ENCODE data around the gene TNFRSF1B. TPM values are rescaled to one million over a fixed set of nuclear protein-coding genes. Genes with fewer than 3 reads are reported as not detected.

The TNFRSF1B gene
- total RNA-seq, 6 donors from 2014 or later, result 28.3 to 113 (median 58.5) TPM

- H3K9me3 ChIP-seq, result no peaks in the 10 kb centered on the region
- peak in 1 of 2 donors; percentile 11 for ATAC-seq (ENCODE audit: low FRiP score in 2 of 2)
- TF ChIP-seq POLR2A (IDR thresholded peaks at IDR 0.05), result no peak
- no peak for TF ChIP-seq CTCF (IDR thresholded peaks at IDR 0.05)
- no peak for TF ChIP-seq POLR2AphosphoS5 (IDR thresholded peaks at IDR 0.05)
- no peak for TF ChIP-seq EP300 (IDR thresholded peaks at IDR 0.05)
- WGBS, 2 donors, result 83 to 92% methylated on average over 7 to 18 of the region's 18 CpGs
- H3K4me3 ChIP-seq, result no peak overlapping the region
- peaks cover 8 to 71% (median 34%) of the 10 kb centered on the region in 4 donors for H3K36me3 ChIP-seq
- H3K4me1 ChIP-seq, result peaks cover 0 to 4% (median 3%) of the 10 kb centered on the region in 4 donors
- no peak for DNase-seq
- H3K27me3 ChIP-seq, result no peaks in the 10 kb centered on the region
- no peak overlapping the region for H3K27ac ChIP-seq
Observed at GRCh38 chr1:12201352-12202189, 34.8 kb downstream of the TNFRSF1B start.

GRCh38 chr1:12202190-12202497 is 35.4 kb downstream of the TNFRSF1B start:
- Histone ChIP-seq H3K4me3 (no peak overlapping the region), H3K27ac (no peak overlapping the region), H3K27me3 (no peaks in the 10 kb centered on the region), H3K36me3 (peaks cover 10 to 76% (median 39%) of the 10 kb centered on the region in 4 donors), H3K9me3 (no peaks in the 10 kb centered on the region), H3K4me1 (peaks cover 0 to 3% (median 0%) of the 10 kb centered on the region in 4 donors)
- TF ChIP-seq EP300 (IDR thresholded peaks at IDR 0.05), result no peak
- no peak for TF ChIP-seq POLR2AphosphoS5 (IDR thresholded peaks at IDR 0.05)
- no peak for TF ChIP-seq POLR2A (IDR thresholded peaks at IDR 0.05)
- TF ChIP-seq CTCF (IDR thresholded peaks at IDR 0.05), result no peak
- ATAC-seq (ENCODE audit: low FRiP score in 2 of 2) (no peak), DNase-seq (no peak)
- 91 to 93% methylated on average over 6 of the region's 6 CpGs for WGBS, 2 donors

- 89 to 96% methylated on average over 4 of the region's 4 CpGs for WGBS, 2 donors
- peaks cover 8 to 75% (median 41%) of the 10 kb centered on the region in 4 donors for H3K36me3 ChIP-seq
- no peak for DNase-seq
- H3K27me3 ChIP-seq, result no peaks in the 10 kb centered on the region
- H3K27ac ChIP-seq, result no peak overlapping the region
- no peak for TF ChIP-seq CTCF (IDR thresholded peaks at IDR 0.05)
- no peak for TF ChIP-seq POLR2A (IDR thresholded peaks at IDR 0.05)
- TF ChIP-seq POLR2AphosphoS5 (IDR thresholded peaks at IDR 0.05), result no peak
- TF ChIP-seq EP300 (IDR thresholded peaks at IDR 0.05), result no peak
- H3K9me3 ChIP-seq, result no peaks in the 10 kb centered on the region
- ATAC-seq (ENCODE audit: low FRiP score in 2 of 2), result no peak
- H3K4me3 ChIP-seq, result no peak overlapping the region
- no peaks in the 10 kb centered on the region for H3K4me1 ChIP-seq
Observed at GRCh38 chr1:12202577-12202976, 35.8 kb downstream of the TNFRSF1B start.

- TF ChIP-seq POLR2A (IDR thresholded peaks at IDR 0.05) (no peak), EP300 (IDR thresholded peaks at IDR 0.05) (no peak), POLR2AphosphoS5 (IDR thresholded peaks at IDR 0.05) (no peak), CTCF (IDR thresholded peaks at IDR 0.05) (no peak)
- Histone ChIP-seq H3K36me3 (peaks cover 8 to 75% (median 41%) of the 10 kb centered on the region in 4 donors), H3K27ac (no peak overlapping the region), H3K4me3 (no peak overlapping the region), H3K27me3 (no peaks in the 10 kb centered on the region), H3K9me3 (no peaks in the 10 kb centered on the region), H3K4me1 (peaks cover 0 to 2% (median under 1%) of the 10 kb centered on the region in 4 donors)
- no peak for DNase-seq
- ATAC-seq (ENCODE audit: low FRiP score in 2 of 2), result no peak
- 90 to 91% methylated on average over 20 of the region's 20 CpGs for WGBS, 2 donors
Observed at GRCh38 chr1:12203216-12204007, 36.6 kb downstream of the TNFRSF1B start.
